ENCODE data around the gene LIMS4. TPM values are rescaled to one million over a fixed set of nuclear protein-coding genes. Genes with fewer than 3 reads are reported as not detected.
A peak's percentile ranks its signal among the peaks of the same experiment; 100 is the strongest.
"Not testable (repeated sequence)": the region's sequence is repeated elsewhere in the genome, so short reads cannot be mapped to it uniquely, and the experiment has no call there.

LIMS4 gene
- total RNA-seq, 1 donor from 2014 or later: 3.3 TPM

GRCh38 chr2:110401001-110401618 lies 71.5 kb downstream of the LIMS4 start:
- H3K4me1 Mint-ChIP-seq (ENCODE audit: low read depth); H3K27me3 Mint-ChIP-seq (ENCODE audit: low read depth); H3K4me3 Mint-ChIP-seq (ENCODE audit: unreplicated experiment); H3K9me3 Mint-ChIP-seq (ENCODE audit: low read depth); DNase-seq (ENCODE audit: low spot score); H3K27ac Mint-ChIP-seq (ENCODE audit: unreplicated experiment); H3K36me3 Mint-ChIP-seq (ENCODE audit: low read depth): not testable (repeated sequence)
- TF ChIP-seq, protein P1, sequence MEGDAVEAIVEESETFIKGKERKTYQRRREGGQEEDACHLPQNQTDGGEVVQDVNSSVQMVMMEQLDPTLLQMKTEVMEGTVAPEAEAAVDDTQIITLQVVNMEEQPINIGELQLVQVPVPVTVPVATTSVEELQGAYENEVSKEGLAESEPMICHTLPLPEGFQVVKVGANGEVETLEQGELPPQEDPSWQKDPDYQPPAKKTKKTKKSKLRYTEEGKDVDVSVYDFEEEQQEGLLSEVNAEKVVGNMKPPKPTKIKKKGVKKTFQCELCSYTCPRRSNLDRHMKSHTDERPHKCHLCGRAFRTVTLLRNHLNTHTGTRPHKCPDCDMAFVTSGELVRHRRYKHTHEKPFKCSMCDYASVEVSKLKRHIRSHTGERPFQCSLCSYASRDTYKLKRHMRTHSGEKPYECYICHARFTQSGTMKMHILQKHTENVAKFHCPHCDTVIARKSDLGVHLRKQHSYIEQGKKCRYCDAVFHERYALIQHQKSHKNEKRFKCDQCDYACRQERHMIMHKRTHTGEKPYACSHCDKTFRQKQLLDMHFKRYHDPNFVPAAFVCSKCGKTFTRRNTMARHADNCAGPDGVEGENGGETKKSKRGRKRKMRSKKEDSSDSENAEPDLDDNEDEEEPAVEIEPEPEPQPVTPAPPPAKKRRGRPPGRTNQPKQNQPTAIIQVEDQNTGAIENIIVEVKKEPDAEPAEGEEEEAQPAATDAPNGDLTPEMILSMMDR (IDR thresholded peaks at IDR 0.05): peak; percentile 42

GRCh38 chr2:110399378-110399777 lies 73.2 kb downstream of the LIMS4 start:
- H3K27me3 Mint-ChIP-seq (ENCODE audit: low read depth); DNase-seq (ENCODE audit: low spot score); H3K4me3 Mint-ChIP-seq (ENCODE audit: unreplicated experiment); H3K4me1 Mint-ChIP-seq (ENCODE audit: low read depth); H3K27ac Mint-ChIP-seq (ENCODE audit: unreplicated experiment); H3K9me3 Mint-ChIP-seq (ENCODE audit: low read depth); H3K36me3 Mint-ChIP-seq (ENCODE audit: low read depth): not testable (repeated sequence)

DNA sequence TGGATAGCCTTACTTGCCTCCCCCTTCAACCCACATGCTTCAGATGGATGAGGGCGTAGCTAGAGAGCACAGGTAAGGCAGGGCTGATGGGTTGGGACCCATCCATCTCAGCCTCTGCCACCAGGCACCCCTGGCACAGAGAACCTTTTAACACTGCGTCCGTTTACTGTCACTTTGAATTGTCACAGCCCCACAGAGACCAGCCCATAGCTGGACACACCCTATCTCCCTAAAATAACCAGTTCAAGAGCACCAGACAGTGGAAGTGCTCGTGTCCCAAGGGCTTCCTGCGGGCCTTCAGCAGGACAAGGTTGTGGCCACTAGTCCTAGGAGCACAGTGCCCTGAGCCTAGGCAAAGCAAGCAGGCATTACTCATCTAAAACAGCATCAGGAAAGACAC lies 76.6 kb downstream of the LIMS4 start:
- not testable (repeated sequence) for H3K36me3 Mint-ChIP-seq (ENCODE audit: low read depth); H3K4me1 Mint-ChIP-seq (ENCODE audit: low read depth); H3K27ac Mint-ChIP-seq (ENCODE audit: unreplicated experiment); H3K9me3 Mint-ChIP-seq (ENCODE audit: low read depth); H3K4me3 Mint-ChIP-seq (ENCODE audit: unreplicated experiment); DNase-seq (ENCODE audit: low spot score); H3K27me3 Mint-ChIP-seq (ENCODE audit: low read depth)

Other genes starting within 250 kb of the LIMS4 start
- gene RGPD6, start 104.4 kb upstream of the LIMS4 start, total RNA-seq: 9.3 to 30.0 TPM (median 14.1 TPM) in 3 replicates
- gene BUB1, start 205.2 kb upstream of the LIMS4 start, total RNA-seq: 7.1 to 7.8 TPM (median 7.6 TPM) in 3 replicates